Measurements from ENCODE around the gene DHX8. TPM values are rescaled to one million over a fixed set of nuclear protein-coding genes. Genes with fewer than 3 reads are reported as not detected.

DHX8 gene
- total RNA-seq, 6 experiments from 2014 or later = 14.1 to 18.6 (median 17.5) TPM

DNA sequence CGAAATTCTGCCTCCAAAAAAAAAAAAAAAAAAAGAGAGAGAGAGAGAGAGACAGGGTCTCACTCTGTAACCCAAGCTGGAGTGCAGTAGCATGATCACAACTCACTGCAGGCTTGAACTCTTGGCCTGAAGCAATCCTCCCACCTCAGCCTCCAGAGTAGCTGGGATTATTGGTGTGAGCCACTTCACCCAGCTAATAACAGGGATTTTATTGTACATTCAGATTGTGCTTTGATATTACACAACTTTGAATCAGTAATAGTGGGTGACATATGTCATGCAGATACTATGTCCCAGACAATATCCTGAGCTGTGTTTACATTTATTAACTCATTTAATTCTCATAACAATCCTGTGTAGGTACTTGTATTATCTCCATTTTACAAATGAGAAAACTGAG lies 19.7 kb upstream of the DHX8 start:
- TF ChIP-seq CTCF (IDR thresholded peaks at IDR 0.05) = no peak
- no peak for TF ChIP-seq POLR2A (IDR thresholded peaks at IDR 0.05)
- WGBS (ENCODE audit: insufficient coverage, low coverage, low lambda C conversion rate, missing lambda C conversion rate) = 38% methylated on average over 1 of the region's 1 CpG
- peak in 2 of 4 donors; percentile 3 to 9 for ATAC-seq

GRCh38 chr17:43465049-43465448 lies 18.7 kb upstream of the DHX8 start:
- peak; percentile 5 to 28 (median 13) for ATAC-seq
- no peak for TF ChIP-seq CTCF (IDR thresholded peaks at IDR 0.05)
- TF ChIP-seq POLR2A (IDR thresholded peaks at IDR 0.05) = peak; percentile 6

More for the DNA sequence above, 19.7 kb upstream of the DHX8 start:
- no peaks in the 10 kb centered on the region for H3K9me3 ChIP-seq
- no peaks in the 10 kb centered on the region for H3K36me3 ChIP-seq
- DNase-seq = no peak
- intact Hi-C loops (cut with DNase I) = loop anchor here in 1 of 2 donors (10.0 kb wide), 1 partner anchor 59 kb away; no protein-coding TSS in a partner anchor
- H3K4me1 ChIP-seq = peaks cover 0 to 37% (median 15%) of the 10 kb centered on the region in 4 donors
- H3K27ac ChIP-seq = peak overlapping the region; percentile 37 to 93 (median 85)
- H3K4me3 ChIP-seq = peak overlapping the region; percentile 27 to 74 (median 65)
- H3K27me3 ChIP-seq = no peaks in the 10 kb centered on the region

DNA sequence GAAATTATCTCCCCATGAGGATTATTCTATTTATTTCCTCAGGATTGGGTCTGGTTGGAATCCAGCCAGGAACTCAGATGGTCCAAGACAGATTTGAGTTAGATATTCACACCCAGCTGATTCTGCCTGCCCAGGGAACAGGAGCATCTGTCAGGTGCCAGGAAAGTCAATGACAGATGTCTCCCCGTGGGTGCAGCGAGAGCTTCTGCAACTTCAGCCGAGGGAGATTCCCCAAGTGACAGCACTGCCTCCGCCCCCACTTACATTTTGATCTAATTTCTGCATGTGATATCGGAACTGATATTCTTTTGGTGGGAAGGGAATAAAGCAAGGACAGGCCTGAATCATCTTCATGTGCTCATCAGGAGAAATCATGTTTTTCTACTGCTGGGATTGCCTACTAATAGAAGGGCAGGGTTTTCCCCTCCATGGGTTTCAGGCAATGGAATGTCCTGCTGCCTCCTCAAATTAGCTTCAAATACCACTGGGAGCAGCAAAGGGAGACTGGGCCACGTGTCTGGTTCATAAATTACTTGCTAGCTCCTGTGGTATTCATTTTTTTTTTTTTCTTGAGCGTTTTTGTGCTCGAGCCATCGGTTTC lies 15.7 kb upstream of the DHX8 start:
- Histone ChIP-seq H3K36me3 (no peaks in the 10 kb centered on the region), H3K9me3 (no peaks in the 10 kb centered on the region), H3K27me3 (no peaks in the 10 kb centered on the region), H3K4me1 (peaks cover 0 to 10% (median 3%) of the 10 kb centered on the region in 4 donors), H3K27ac (no peak overlapping the region), H3K4me3 (no peak overlapping the region)
- ATAC-seq (no peak), DNase-seq (no peak)
- TF ChIP-seq CTCF (IDR thresholded peaks at IDR 0.05) (no peak), POLR2A (IDR thresholded peaks at IDR 0.05) (no peak)
- 61% methylated on average over 4 of the region's 9 CpGs for whole genome bisulfite sequencing (ENCODE audit: insufficient coverage, low coverage, low lambda C conversion rate, missing lambda C conversion rate)
- intact Hi-C loops (cut with DNase I) = loop anchor here in 1 of 2 donors (10.0 kb wide), 1 partner anchor 63 kb away; no protein-coding TSS in a partner anchor

More at GRCh38 chr17:43465049-43465448, 18.7 kb upstream of the DHX8 start:
- H3K36me3 ChIP-seq = no peaks in the 10 kb centered on the region
- no peaks in the 10 kb centered on the region for H3K27me3 ChIP-seq
- H3K4me1 ChIP-seq = peaks cover 0 to 33% (median 14%) of the 10 kb centered on the region in 4 donors
- intact Hi-C loops (cut with DNase I) = loop anchor here in 1 of 2 donors (10.0 kb wide), 1 partner anchor 60 kb away; no protein-coding TSS in a partner anchor
- H3K4me3 ChIP-seq = peak overlapping the region; percentile 27 to 74 (median 65)
- peak overlapping the region; percentile 37 to 93 (median 85) for H3K27ac ChIP-seq
- 24% methylated on average over 5 of the region's 9 CpGs for WGBS (ENCODE audit: insufficient coverage, low coverage, low lambda C conversion rate, missing lambda C conversion rate)
- no peaks in the 10 kb centered on the region for H3K9me3 ChIP-seq
- no peak for DNase-seq

GRCh38 chr17:43468691-43469139 lies 15.1 kb upstream of the DHX8 start:
- H3K9me3 ChIP-seq = no peaks in the 10 kb centered on the region
- no peaks in the 10 kb centered on the region for H3K27me3 ChIP-seq
- DNase-seq (no peak), ATAC-seq (no peak)
- intact Hi-C loops (cut with DNase I) = loop anchor here in 1 of 2 donors (10.0 kb wide), 1 partner anchor 64 kb away; no protein-coding TSS in a partner anchor
- H3K4me3 ChIP-seq = no peak overlapping the region
- 74% methylated on average over 4 of the region's 4 CpGs for WGBS (ENCODE audit: insufficient coverage, low coverage, low lambda C conversion rate, missing lambda C conversion rate)
- H3K27ac ChIP-seq = no peak overlapping the region
- TF ChIP-seq CTCF (IDR thresholded peaks at IDR 0.05) (no peak), POLR2A (IDR thresholded peaks at IDR 0.05) (no peak)
- no peaks in the 10 kb centered on the region for H3K36me3 ChIP-seq
- H3K4me1 ChIP-seq = peaks cover 0 to 9% (median 3%) of the 10 kb centered on the region in 4 donors
